Tibial nerve (tissue), 4 donors: ENCODE data around the gene KPNA3. TPM values are rescaled to one million over a fixed set of nuclear protein-coding genes. Genes with fewer than 3 reads are reported as not detected.

Experiments used
- DNase-seq, 2 donors: peaks; one replicate each; pipeline ENCODE4 v3.0.0-alpha.2; 2019; ENCODE audit warnings: low spot score in 2 of 2
- H3K27ac ChIP-seq, 4 donors: fragments of 200-600 bp; sonication (generic) in 3 of 4; one replicate each; pipeline ENCODE4 v1.5.1; 2017 to 2019; ENCODE audit warnings: mild to moderate bottlenecking in 1 of 4
- H3K27me3 ChIP-seq, 2 donors: fragments of 200-600 bp; sonication (generic) in 1 of 2; one replicate each; pipeline versions ENCODE4 v1.5.1 to v1.6.0; 2017 to 2019
- H3K36me3 ChIP-seq, 3 donors: fragments of 200-600 bp; sonication (generic); one replicate each; pipeline ENCODE4 v1.5.1; 2018 to 2019
- H3K4me1 ChIP-seq, 4 donors: fragments of 200-600 bp; sonication (generic) in 3 of 4; one replicate each; pipeline ENCODE4 v1.5.1; 2017 to 2019
- H3K4me3 ChIP-seq, 4 donors: fragments of 200-600 bp; sonication (generic) in 3 of 4; one replicate each; pipeline ENCODE4 v1.5.1; 2017 to 2019; ENCODE audit warnings: mild to moderate bottlenecking in 1 of 4, moderate library complexity in 1 of 4
- H3K9me3 ChIP-seq, 4 donors: fragments of 200-600 bp; sonication (generic) in 3 of 4; one replicate each; pipeline ENCODE4 v1.5.1; 2017 to 2019
- CTCF ChIP-seq, 5 experiments: fragments of 200-600 bp in 3 of 5; fragments of 450-650 bp in 2 of 5; sonication (generic) in 3 of 5; IDR thresholded peaks; one replicate each; pipeline ENCODE4 v1.5.1; 2016 to 2019; ENCODE audit warnings: antibody characterized with exemption in 5 of 5, mild to moderate bottlenecking in 3 of 5, moderate library complexity in 2 of 5
- EP300 ChIP-seq, 2 donors: sonication (generic); formaldehyde crosslinking; IDR thresholded peaks; one replicate each; pipeline ENCODE4 v1.6.1; 2017; ENCODE audit warnings: antibody characterized with exemption in 2 of 2, mild to moderate bottlenecking in 1 of 2
- POLR2A ChIP-seq, 2 donors: fragments of 450-650 bp; IDR thresholded peaks; one replicate each; pipeline ENCODE4 v1.6.1; 2017; ENCODE audit warnings: antibody characterized with exemption in 2 of 2, mild to moderate bottlenecking in 2 of 2, moderate library complexity in 2 of 2
- WGBS, 2 donors: methylation state at CpG; one replicate each; pipeline ENCODE4 v1.1.5; 2018; 5-methylcytosine and 5-hydroxymethylcytosine counted together
- total RNA-seq, 4 donors: library from RNA; depleted of rRNA; stranded (reverse); fragments of >200 nt; gene quantifications; one replicate each; pipeline ENCODE4 v1.1.0, GENCODE V29; 2016

Gene KPNA3
- total RNA-seq, 4 donors from 2014 or later, result 19.8 to 29.9 (median 23.2) TPM

- Histone ChIP-seq H3K9me3 (peaks cover 0 to 9% (median 0%) of the 10 kb centered on the region in 4 donors), H3K36me3 (no peaks in the 10 kb centered on the region), H3K4me1 (peaks cover 0 to 7% (median 0%) of the 10 kb centered on the region in 4 donors), H3K27me3 (no peaks in the 10 kb centered on the region), H3K27ac (no peak overlapping the region), H3K4me3 (no peak overlapping the region)
- WGBS, 2 donors, result 96 to 98% methylated on average over 2 of the region's 2 CpGs
- DNase-seq, result no peak
- no peak for TF ChIP-seq EP300 (IDR thresholded peaks at IDR 0.05)
- TF ChIP-seq CTCF (IDR thresholded peaks at IDR 0.05), result no peak
- no peak for TF ChIP-seq POLR2A (IDR thresholded peaks at IDR 0.05)
Measured at GRCh38 chr13:49829715-49830114, 37.2 kb upstream of the KPNA3 start.

GRCh38 chr13:49828453-49828852 is 36.0 kb upstream of the KPNA3 start:
- whole genome bisulfite sequencing, 2 donors, result 73 to 86% methylated on average over 2 of the region's 2 CpGs
- TF ChIP-seq POLR2A (IDR thresholded peaks at IDR 0.05) (no peak), EP300 (IDR thresholded peaks at IDR 0.05) (no peak), CTCF (IDR thresholded peaks at IDR 0.05) (no peak)
- Histone ChIP-seq H3K27me3 (no peaks in the 10 kb centered on the region), H3K36me3 (no peaks in the 10 kb centered on the region), H3K9me3 (peaks cover 0 to 9% (median 0%) of the 10 kb centered on the region in 4 donors), H3K4me1 (peaks cover 0 to 7% (median 0%) of the 10 kb centered on the region in 4 donors), H3K27ac (no peak overlapping the region), H3K4me3 (no peak overlapping the region)
- no peak for DNase-seq

GRCh38 chr13:49827891-49828290 is 35.4 kb upstream of the KPNA3 start:
- no peak for TF ChIP-seq POLR2A (IDR thresholded peaks at IDR 0.05)
- no peak for TF ChIP-seq EP300 (IDR thresholded peaks at IDR 0.05)
- TF ChIP-seq CTCF (IDR thresholded peaks at IDR 0.05), result no peak
- 63 to 67% methylated on average over 3 of the region's 3 CpGs for WGBS, 2 donors
- H3K36me3 ChIP-seq, result no peaks in the 10 kb centered on the region

GRCh38 chr13:49827336-49827735 is 34.9 kb upstream of the KPNA3 start:
- TF ChIP-seq EP300 (IDR thresholded peaks at IDR 0.05) (no peak), CTCF (IDR thresholded peaks at IDR 0.05) (no peak), POLR2A (IDR thresholded peaks at IDR 0.05) (no peak)
- no peak overlapping the region for H3K27ac ChIP-seq
- WGBS, 2 donors, result 60 to 68% methylated on average over 2 of the region's 2 CpGs
- peaks cover 0 to 9% (median 0%) of the 10 kb centered on the region in 4 donors for H3K9me3 ChIP-seq
- DNase-seq, result no peak
- no peaks in the 10 kb centered on the region for H3K27me3 ChIP-seq
- H3K4me3 ChIP-seq, result no peak overlapping the region
- peaks cover 0 to 7% (median 0%) of the 10 kb centered on the region in 4 donors for H3K4me1 ChIP-seq
- H3K36me3 ChIP-seq, result no peaks in the 10 kb centered on the region

More at GRCh38 chr13:49827891-49828290, 35.4 kb upstream of the KPNA3 start:
- H3K4me3 ChIP-seq, result no peak overlapping the region
- H3K4me1 ChIP-seq, result peaks cover 0 to 7% (median 0%) of the 10 kb centered on the region in 4 donors
- DNase-seq, result no peak
- H3K27ac ChIP-seq, result no peak overlapping the region
- peaks cover 0 to 9% (median 0%) of the 10 kb centered on the region in 4 donors for H3K9me3 ChIP-seq
- no peaks in the 10 kb centered on the region for H3K27me3 ChIP-seq

GRCh38 chr13:49821216-49822009 is 28.9 kb upstream of the KPNA3 start:
- no peaks in the 10 kb centered on the region for H3K4me1 ChIP-seq
- no peak for TF ChIP-seq POLR2A (IDR thresholded peaks at IDR 0.05)
- no peak for TF ChIP-seq CTCF (IDR thresholded peaks at IDR 0.05)
- TF ChIP-seq EP300 (IDR thresholded peaks at IDR 0.05), result no peak
- no peak overlapping the region for H3K4me3 ChIP-seq
- no peaks in the 10 kb centered on the region for H3K9me3 ChIP-seq
- H3K27ac ChIP-seq, result no peak overlapping the region
- H3K27me3 ChIP-seq, result no peaks in the 10 kb centered on the region
- no peaks in the 10 kb centered on the region for H3K36me3 ChIP-seq
- no peak for DNase-seq
- 69 to 78% methylated on average over 5 of the region's 5 CpGs for WGBS, 2 donors
